NCI-H226 (cell line): ENCODE measurements around the gene ACOT6.
"Not testable (repeated sequence)": the region's sequence is repeated elsewhere in the genome, so short reads cannot be mapped to it uniquely, and the experiment has no call there.

Experiments used
- DNase-seq: peaks from one replicate; pipeline ENCODE4 v3.0.0-alpha.2; 2015

Gene ACOT6

GRCh38 chr14:73602994-73603393 is 9.3 kb upstream of the ACOT6 start:
- DNase-seq = no peak

- DNase-seq = no peak
Measured at GRCh38 chr14:73606271-73606670, 6.0 kb upstream of the ACOT6 start.

DNA sequence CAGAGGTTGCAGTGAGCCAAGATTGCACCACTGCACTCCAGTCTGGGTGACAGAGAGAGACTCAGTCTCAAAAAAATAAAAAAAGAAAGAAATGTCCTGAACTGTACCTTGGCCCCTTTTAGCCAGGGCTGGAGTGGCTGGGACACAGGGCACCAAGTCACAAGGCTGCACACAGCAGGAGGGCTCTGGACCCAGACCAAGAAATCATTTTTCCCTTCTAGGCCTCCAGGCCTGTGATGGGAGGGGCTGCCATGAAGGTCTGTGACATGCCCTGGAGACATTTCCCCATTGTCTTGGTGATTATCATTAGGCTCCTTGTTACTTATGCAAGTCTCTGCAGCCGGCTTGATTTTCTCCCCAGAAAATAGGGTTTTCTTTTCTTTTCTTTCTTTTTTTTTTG is 5.1 kb upstream of the ACOT6 start:
- no peak for DNase-seq

- peak; percentile 45 for DNase-seq
Measured at GRCh38 chr14:73610687-73611086, 1.6 kb upstream of the ACOT6 start.

DNA sequence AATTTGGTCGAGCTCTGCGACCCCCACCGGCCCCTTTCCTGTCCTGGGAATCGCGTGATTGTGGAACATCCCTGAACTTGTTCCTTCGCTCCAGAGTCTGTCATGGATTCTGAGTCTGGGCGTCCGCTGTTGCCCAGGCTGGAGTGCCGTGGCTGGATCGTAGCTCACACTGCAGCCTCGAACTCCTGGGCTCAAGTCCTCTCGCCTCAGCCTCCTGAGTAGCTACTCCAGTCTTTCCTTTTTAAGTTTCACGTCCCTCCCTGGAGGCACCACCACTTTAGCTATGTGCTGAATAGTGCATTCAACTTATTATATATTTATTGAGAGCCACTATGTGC is 698 bp downstream of the ACOT6 start:
- no peak for DNase-seq

GRCh38 chr14:73613419-73613963 is 1.2 kb downstream of the ACOT6 start:
- DNase-seq = no peak

DNA sequence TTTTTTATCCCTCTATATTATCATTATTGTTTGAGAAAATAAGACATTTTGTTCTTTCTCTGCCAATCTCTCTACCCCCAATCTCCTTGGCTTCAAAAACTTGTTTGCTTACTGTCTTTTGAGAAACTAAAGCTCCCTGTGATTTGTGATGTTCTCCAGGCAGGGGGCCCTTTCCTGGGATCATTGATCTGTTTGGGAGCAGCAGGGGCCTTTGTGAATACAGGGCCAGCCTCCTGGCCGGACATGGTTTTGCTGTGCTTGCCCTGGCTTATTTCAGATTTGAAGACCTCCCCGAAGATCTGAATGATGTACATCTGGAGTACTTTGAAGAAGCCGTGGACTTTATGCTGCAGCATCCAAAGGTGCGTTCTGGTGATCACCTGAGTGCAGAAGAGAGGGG is 4.5 kb downstream of the ACOT6 start:
- no peak for DNase-seq

GRCh38 chr14:73619524-73619923 is 7.2 kb downstream of the ACOT6 start:
- no peak for DNase-seq

DNA sequence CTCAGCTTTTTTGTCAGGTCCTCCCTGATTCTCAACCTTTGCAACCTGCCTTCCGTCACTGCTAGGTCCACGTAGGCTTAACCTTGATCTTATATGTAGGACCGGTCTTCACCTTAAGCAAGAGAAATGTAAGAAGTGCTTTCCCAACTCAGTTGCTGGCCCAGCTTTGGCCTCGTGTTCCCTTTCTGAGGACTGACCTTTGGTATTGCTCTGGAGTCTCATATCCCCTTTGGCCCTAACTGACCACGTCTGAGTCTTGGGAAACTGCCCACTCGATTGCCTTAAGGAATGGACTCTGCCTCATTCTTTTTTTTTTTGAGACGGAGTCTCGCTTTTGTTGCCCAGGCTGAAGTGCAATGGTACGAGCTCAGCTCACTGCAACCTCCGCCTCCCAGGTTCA is 8.0 kb downstream of the ACOT6 start:
- no peak for DNase-seq

DNA sequence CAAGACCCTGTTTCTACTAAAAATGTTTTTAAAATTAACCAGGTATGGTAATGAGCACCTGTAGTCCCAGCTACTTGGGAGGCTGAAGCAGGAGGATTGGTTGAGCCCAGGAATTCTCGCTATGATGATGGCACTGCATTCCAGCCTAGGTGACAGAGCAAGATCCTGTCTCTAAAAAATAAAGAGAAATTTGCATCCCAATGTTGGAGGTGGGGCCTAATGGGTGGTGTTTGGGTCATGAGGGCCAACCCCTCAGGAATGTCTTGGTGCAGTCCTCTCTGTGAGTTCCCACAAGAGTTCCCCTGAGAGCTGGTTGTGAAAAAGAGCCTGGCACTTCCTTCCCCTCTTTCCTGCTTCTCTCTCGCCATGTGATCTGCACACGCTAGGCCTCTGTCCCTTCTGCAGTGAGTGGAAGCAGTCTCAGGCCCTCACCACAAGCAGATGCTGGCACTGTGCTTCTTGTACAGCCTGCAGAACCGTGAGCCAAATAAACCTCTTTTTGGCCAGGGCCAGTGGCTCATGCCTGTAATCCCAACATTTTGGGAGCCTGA is 11.3 kb downstream of the ACOT6 start:
- DNase-seq = no peak

DNA sequence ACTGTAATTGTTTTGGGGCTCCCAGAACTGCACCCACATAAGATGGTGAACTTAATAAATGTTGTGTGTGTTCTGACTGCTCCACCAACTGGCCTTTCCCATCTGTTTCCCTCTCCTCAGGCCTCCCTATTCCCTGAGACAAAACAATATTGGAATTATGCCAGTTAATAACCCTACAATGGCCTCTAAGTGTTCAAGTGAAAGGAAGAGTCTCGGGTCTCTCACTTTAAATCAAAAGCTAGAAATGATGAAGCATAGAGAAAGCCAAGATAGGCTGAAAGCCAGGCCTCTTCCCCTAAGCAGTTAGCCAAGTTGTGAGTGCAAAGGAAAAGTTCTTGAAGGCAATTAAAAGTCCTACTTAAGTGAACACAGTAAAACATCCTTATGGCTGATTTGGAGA is 13.4 kb downstream of the ACOT6 start:
- DNase-seq = no peak

GRCh38 chr14:73627151-73627558 is 14.8 kb downstream of the ACOT6 start:
- no peak for DNase-seq

DNA sequence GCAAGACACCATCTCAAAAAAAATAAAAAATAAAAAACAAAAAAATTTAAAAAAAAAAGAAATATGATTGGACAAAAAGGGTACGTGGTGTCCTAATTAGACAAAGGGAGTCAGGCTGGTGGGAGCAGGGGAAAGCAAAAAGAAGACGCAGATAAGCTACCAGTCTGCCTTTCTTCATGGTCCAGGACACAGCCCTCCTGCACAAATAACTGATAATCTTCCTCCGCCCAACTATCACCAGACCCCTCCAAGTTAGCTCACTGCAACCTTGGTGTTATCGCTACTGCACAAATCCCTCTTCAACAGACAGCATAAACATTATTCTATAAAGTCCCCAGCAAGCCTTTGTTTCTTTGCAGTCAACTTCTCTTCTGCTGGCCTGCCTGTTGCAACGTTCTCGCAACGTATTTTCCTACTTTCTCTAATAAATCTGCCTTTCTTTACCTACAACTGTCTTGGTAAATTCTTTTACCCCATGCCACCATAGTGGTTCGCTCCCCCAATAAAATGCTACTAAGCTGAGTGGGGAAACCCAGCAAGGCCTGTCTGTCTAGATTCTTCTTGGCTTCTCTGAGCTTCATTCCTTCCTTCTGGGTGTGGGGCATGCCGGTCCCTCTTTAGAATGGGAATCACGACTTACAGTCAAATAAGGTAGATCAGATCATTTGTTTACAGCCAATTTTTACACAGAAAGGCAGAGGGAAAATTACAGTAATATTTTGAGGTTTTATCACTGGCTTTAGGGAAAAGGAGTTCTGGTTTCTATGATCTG is 17.9 kb downstream of the ACOT6 start:
- DNase-seq = no peak

- peak; percentile 28 for DNase-seq
Measured at GRCh38 chr14:73633116-73634010, 21.0 kb downstream of the ACOT6 start.

- no peak for DNase-seq
Measured at GRCh38 chr14:73634011-73634833, 21.9 kb downstream of the ACOT6 start.

DNA sequence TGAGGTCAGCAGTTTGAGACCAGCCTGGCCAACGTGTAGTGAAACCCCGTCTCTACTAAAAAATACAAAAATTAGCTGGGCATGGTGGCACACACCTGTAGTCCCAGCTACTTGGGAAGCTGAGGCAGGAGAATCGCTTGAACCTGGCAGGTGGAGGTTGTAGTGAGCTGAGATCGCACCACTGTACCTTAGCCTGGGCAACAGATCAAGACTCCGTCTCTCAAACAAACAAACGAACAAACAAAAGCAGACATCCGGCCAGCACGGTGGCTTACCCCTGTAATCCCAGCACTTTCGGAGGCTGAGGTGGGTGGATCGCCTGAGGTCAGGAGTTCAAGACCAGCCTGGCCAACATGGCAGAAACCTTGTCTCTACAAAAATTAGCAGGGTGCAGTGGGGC is 24.0 kb downstream of the ACOT6 start:
- DNase-seq = not testable (repeated sequence)

GRCh38 chr14:73637830-73638229 is 25.5 kb downstream of the ACOT6 start:
- no peak for DNase-seq

GRCh38 chr14:73640796-73641365 is 28.6 kb downstream of the ACOT6 start:
- no peak for DNase-seq

GRCh38 chr14:73644531-73645247 is 32.4 kb downstream of the ACOT6 start, which contains the start of gene DNAL1:
Gene DNAL1 (plus strand): TSS chr14:73644986. CDS start chr14:73645040, 54 bp downstream.
- peak; percentile 90 for DNase-seq

GRCh38 chr14:73645248-73645610 is 32.9 kb downstream of the ACOT6 start:
- no peak for DNase-seq

DNA sequence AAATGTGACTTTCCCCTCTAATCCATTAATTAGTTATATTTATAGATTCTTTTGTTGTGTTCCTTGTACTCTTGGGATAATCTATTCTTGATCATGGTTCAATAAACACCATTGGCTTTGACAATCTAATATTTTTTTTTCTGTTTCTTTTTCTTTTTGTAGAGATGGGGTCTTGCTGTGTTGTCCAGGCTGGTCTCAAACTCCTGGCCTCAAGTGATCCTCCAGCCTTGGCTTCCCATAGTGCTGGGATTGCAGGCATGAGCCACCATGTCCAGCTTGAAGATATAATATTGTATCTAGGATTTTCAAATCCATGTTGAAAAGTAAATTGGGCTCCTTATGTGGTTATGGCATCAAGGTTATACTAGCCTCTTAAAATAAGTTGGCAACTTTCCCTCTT is 38.7 kb downstream of the ACOT6 start:
- DNase-seq = no peak

- no peak for DNase-seq
Measured at GRCh38 chr14:73655851-73656250, 43.5 kb downstream of the ACOT6 start.
